Right cardiac atrium (tissue), 5 donors: ENCODE data around the gene MAN1C1. TPM values are rescaled to one million over a fixed set of nuclear protein-coding genes. Genes with fewer than 3 reads are reported as not detected.

Experiments used
- ATAC-seq, 2 donors: fragments of 200-7000 bp; cut with Tn5 transposase; one replicate each; pipeline versions ENCODE4 v1.8.0 to v1.9.1; 2020; ENCODE audit warnings: moderate library complexity in 2 of 2, mild to moderate bottlenecking in 1 of 2
- DNase-seq, 3 donors: peaks; one replicate each; pipeline ENCODE4 v3.0.0-alpha.2; 2020
- H3K27ac ChIP-seq: one replicate; pipeline ENCODE4 v1.5.1; 2013; ENCODE audit warnings: mild to moderate bottlenecking, low read length, control low read depth, moderate library complexity
- H3K27me3 ChIP-seq: one replicate; pipeline ENCODE4 v1.6.1; 2013; ENCODE audit not compliant: control insufficient read depth, insufficient read depth
- H3K4me1 ChIP-seq: one replicate; pipeline ENCODE4 v1.6.1; 2013; ENCODE audit warnings: low read length; ENCODE audit not compliant: control insufficient read depth, insufficient read depth
- H3K4me3 ChIP-seq: one replicate; pipeline ENCODE4 v1.5.1; 2013; ENCODE audit warnings: low read length, control low read depth
- H3K9me3 ChIP-seq: one replicate; pipeline ENCODE4 v1.6.1; 2013; ENCODE audit warnings: low read length; ENCODE audit not compliant: control insufficient read depth
- WGBS: extraction: QIAGEN DNeasy Blood & Tissue Kit; methylation state at CpG from one replicate; pipeline ENCODE4 v1.1.7; 2013; 5-methylcytosine and 5-hydroxymethylcytosine counted together
- intact Hi-C, 4 donors: fragments of 100-400 bp; cut with DNase I; formaldehyde crosslinking; loops; one replicate each; pipeline versions ENCODE4 v1.11.0 to v1.14.0; 2022 to 2023
- polyA plus RNA-seq: library from polyadenylated mRNA; stranded (reverse); fragments of 200-250 nt; gene quantifications from one replicate; pipeline ENCODE4 v1.2.3, GENCODE V29; 2013
- total RNA-seq, 4 donors: library from RNA; stranded (reverse); fragmentation: NEBNext Ultra II Directional; extraction: Animal tissue kit (Norgen Biotek cat#: 25700); gene quantifications; one replicate each; pipeline ENCODE4 v1.2.1, GENCODE V29; 2021
- donor health status: healthy with polysubstance abuse.
- donor health status: DM: no; HTN: yes; CAD: no.
- donor health status: DM: no; HTN: no; CAD: no.
- donor health status: DM: no; HTN: yes; CAD: no; lungs with severe emphysema.
- donor health status: DM: yes; HTN: yes; CAD: no.

MAN1C1 gene
- total and polyA plus RNA-seq, 5 donors = 9.1 to 15.7 (median 11.7) TPM

DNA sequence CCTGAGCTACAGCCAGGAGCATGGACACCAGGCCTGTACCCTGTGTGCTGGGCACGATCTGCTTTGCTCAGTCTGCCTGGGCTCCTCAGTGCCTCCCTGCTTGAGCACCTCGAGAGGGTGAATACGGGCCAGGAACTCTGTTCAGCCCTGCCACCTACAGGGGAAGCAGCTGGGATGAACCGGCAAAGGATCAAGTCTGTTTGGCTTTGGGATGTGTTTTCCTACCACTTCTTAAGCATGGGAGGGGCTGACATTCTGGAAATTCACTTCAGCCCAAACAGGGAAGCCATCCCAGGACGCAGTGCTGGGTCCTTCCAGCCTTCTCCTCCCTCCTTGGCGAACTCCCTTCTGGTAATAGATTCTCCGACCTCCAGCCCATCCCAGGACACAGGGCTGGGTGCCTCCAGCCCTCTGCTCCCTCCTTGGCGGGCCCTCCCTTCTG lies 127.6 kb downstream of the MAN1C1 start:
- peak; percentile 71 to 86 (median 83) for DNase-seq
- ATAC-seq = peak; percentile 84 to 87
- intact Hi-C loops = loop anchor here in 2 of 4 donors (5.0 kb wide), 2 partner anchors 47 to 127 kb away; partner anchors contain the start of gene MAN1C1 (in 2 of the 2)
- Histone ChIP-seq H3K4me3 (no peak overlapping the region), H3K9me3 (no peaks in the 10 kb centered on the region), H3K4me1 (peaks cover 14% of the 10 kb centered on the region), H3K27me3 (no peaks in the 10 kb centered on the region), H3K27ac (peak overlapping the region; percentile 99)
- WGBS = 24% methylated on average over 8 of the region's 8 CpGs

DNA sequence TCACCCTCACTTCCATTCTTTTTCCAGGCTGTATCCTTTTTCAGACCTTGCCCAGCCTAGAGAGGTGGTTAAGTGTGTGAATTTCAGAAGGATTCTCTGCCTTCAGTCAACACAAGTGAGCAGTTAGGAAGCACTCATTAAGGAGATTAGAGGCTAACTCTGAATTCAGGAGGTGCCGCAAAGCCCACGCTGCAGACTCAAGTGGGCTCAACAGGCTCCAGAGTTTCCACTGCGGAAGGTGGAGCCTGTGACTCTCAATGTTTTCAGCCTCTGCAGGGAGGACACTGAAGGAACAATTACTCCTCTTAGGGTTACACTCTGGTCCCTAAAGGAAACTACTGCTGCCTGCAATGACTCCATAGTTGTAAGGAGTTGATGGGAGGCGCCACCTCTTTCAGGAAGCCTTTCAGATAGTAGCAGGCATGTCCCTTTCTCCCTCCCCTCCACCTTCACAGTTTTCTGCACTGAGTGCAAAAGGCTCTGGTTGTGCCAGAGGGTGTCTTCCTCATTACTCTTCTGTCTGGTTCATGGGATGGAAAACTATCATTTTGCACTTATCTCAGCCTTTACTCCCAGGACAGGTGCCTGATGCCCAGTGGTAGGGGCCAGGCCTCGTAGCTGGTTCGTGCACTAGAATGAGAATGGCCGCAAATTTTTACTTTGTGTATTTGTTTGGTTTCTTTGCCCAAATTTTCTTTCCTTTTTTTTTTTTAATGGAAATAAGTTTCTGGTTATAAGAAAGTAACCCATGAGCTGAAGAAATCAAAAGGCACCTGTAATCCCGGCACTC lies 128.2 kb downstream of the MAN1C1 start:
- WGBS = 85% methylated on average over 8 of the region's 8 CpGs
- intact Hi-C loops = loop anchor here in 2 of 4 donors (5.0 kb wide), 2 partner anchors 48 to 128 kb away; partner anchors contain the start of gene MAN1C1 (in 2 of the 2)
- H3K4me1 ChIP-seq = peaks cover 14% of the 10 kb centered on the region
- no peak for ATAC-seq
- H3K27me3 ChIP-seq = no peaks in the 10 kb centered on the region
- peak in 1 of 3 donors; percentile 17 for DNase-seq
- H3K9me3 ChIP-seq = no peaks in the 10 kb centered on the region
- peak overlapping the region; percentile 99 for H3K27ac ChIP-seq
- no peak overlapping the region for H3K4me3 ChIP-seq

DNA sequence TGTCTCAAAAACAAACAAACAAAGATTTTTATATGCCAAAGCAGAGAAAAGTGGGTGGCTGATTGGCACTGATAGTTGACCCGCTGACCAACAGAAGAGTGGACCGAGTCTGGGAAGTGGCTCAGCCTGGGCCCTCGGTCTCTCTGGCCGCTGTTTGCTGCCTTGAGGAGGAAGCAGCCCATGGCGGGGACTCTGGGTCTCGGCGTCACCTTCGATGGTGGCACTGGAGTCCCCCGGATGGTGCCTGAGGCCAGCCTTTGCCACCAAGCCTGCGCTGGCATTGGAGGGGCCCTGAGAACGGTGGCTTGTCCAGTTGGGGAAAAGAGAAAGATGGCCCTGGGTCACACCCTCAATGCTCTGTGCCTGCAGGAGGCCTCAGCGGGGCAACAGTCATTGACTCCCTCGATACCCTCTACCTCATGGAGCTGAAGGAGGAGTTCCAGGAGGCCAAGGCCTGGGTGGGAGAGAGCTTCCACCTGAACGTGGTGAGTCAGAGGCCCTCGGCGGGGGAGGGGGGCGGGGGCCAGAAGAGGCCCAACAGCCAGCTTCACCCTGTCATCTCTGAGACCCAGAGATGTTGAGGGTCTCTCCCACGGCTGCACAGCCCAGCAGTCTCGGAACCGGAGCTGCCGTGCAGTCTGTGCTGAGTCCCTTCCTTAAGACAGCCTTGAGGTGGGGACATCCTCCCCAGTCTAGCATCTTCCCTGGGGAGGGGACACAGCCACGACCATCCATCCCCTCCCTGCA lies 129.9 kb downstream of the MAN1C1 start:
- Histone ChIP-seq H3K4me3 (no peak overlapping the region), H3K9me3 (no peaks in the 10 kb centered on the region), H3K27me3 (no peaks in the 10 kb centered on the region), H3K4me1 (peaks cover 14% of the 10 kb centered on the region), H3K27ac (no peak overlapping the region)
- intact Hi-C loops = no loop called here
- no peak for ATAC-seq
- DNase-seq = peak in 1 of 3 donors; percentile 43
- 94% methylated on average over 22 of the region's 22 CpGs for WGBS

DNA sequence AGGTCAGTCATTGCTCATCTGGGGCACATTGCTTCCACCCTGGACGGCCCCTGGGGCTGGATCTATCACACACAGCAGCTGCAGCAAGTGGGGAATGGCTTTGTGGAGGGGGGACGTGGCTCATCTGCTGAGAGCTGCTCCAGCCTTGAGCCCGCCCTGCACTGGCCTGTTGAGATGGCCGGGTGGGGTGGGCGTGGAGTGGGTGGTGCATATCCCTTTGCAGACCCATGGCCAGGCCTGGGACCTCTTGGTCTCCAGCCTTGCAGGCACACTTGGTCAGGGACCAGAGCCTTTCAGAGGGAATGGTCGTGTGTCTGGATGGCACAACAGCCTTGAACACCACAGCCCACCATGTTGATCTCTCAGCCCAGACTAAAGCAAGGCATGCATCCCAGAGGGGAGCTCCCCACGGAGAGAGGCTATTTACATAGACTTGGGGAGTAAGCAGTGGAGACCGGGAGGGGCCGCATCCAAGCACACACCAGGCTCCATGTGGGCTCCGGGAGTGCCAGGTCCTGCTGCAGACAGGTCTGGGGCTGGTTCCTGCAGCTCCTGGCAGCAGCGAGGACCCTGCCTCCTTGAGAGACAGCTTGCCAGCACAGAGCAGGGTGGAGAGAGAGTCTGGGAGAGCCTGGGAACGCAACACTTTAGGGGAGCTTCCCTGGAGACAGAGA lies 130.6 kb downstream of the MAN1C1 start:
- DNase-seq = peak in 1 of 3 donors; percentile 45
- intact Hi-C loops = no loop called here
- 86% methylated on average over 12 of the region's 12 CpGs for WGBS

DNA sequence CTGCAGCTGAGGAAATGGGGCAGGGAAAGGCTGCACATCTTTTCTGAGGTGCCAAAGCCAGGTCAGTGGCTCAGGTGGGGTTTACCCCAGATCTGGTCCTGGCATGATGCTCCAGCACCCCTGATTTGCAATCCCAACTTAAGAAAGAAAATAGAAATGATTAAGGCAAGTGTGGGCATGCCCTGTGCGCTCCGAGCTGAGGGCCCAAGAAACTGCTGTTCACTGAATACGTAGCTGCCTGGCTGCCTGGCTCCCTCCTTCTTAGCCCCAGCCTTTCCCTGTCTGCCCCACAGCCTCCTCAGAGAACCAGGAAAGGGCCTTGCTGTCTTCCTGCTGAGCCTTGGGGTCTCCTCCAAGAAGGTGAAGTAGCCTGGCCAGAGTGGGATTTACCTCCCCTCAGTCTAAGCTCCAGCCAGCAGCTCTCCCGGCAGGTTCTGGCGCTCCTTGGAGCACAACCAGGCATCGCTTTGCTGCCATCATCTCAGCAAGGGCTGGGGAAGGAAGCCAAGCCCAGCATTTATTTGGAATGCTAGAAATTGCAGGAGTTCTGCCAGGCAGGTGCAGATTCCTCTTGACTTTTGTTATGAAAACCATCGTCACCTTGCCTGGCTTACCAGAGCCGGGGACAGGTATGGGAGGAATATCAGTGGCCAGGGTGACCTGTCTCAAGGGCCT lies 132.1 kb downstream of the MAN1C1 start:
- no peak overlapping the region for H3K27ac ChIP-seq
- ATAC-seq (no peak), DNase-seq (no peak)
- WGBS = 93% methylated on average over 8 of the region's 8 CpGs
- peaks cover 8% of the 10 kb centered on the region for H3K4me1 ChIP-seq
- no peaks in the 10 kb centered on the region for H3K27me3 ChIP-seq
- H3K9me3 ChIP-seq = no peaks in the 10 kb centered on the region
- H3K4me3 ChIP-seq = no peak overlapping the region
- intact Hi-C loops = no loop called here

More for the DNA sequence above, 130.6 kb downstream of the MAN1C1 start:
- no peaks in the 10 kb centered on the region for H3K27me3 ChIP-seq
- no peak overlapping the region for H3K4me3 ChIP-seq
- H3K9me3 ChIP-seq = no peaks in the 10 kb centered on the region
- no peak for ATAC-seq
- no peak overlapping the region for H3K27ac ChIP-seq
- peaks cover 14% of the 10 kb centered on the region for H3K4me1 ChIP-seq

DNA sequence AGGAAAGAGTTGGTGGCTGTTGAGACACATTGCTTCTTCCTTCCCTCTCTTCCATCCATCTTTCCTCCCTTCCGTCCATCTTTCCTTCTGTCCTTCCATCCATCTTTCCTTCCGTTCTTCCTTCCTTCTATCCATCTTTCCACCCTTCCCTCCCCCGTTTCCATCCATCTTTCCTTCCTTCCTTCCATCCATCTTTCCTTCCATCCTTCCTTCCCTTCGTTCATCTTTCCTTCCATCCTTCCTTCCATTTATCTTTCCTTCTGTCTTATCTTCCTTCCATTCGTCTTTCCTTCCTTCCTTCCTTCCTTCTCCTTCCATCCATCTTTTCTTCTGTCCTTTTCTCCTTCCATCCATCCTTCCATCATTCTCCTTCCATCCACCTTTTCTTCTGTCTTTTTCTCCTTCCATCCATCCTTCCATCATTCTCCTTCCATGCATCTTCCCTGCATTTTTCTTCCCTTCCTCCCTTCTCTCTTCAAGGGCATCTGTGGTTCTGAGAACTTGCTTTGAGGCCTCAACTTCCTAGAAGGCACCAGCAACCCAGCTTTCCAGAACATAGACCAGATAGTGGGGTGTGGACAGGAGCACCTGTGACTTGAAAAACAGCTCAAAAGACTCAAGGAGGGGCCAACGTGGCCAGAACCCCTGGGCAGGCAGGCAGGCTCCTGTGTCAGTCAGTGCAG lies 134.5 kb downstream of the MAN1C1 start:
- Histone ChIP-seq H3K9me3 (no peaks in the 10 kb centered on the region), H3K27ac (no peak overlapping the region), H3K27me3 (no peaks in the 10 kb centered on the region), H3K4me1 (no peaks in the 10 kb centered on the region), H3K4me3 (no peak overlapping the region)
- no peak for DNase-seq
- intact Hi-C loops = no loop called here
- no peak for ATAC-seq
- WGBS = 88% methylated on average over 6 of the region's 6 CpGs

DNA sequence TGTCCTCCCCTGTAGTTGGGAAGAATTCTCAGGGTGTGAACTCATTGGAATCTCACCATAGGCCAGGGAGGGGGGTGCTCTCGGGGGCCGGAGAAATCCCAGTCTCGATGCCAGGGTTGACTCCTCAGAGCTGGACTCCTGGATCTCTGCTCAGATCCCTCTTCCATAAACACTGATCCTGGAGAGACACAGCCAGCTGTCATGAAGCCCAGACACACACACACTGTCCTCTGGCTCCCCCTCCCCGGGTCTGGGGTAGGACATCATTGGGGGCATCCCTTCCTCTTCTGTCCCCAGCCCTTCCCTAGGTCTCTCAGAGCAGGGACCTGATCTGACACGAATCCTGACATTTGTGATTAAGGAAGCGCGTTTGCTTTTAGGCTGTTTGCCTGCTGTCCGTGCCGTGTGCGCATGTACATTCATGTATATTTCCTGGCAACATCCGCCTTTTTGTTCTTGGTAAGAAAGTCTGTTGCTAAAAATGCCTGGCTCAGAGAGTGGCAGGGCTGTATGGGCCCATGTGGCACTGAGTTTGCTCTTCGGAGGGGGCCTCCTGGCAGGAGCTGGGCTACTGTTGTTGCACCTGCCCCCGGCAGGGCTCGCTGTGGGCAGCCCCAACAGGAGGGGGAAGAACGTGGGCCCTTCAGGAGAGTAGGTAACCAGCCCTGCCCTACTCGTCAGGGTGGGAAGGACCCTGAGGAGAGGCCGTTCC lies 138.0 kb downstream of the MAN1C1 start:
- H3K4me3 ChIP-seq = no peak overlapping the region
- no peak overlapping the region for H3K27ac ChIP-seq
- no peaks in the 10 kb centered on the region for H3K9me3 ChIP-seq
- ATAC-seq = peak in 1 of 2 donors; percentile 34
- no peaks in the 10 kb centered on the region for H3K4me1 ChIP-seq
- 63% methylated on average over 17 of the region's 17 CpGs for WGBS
- intact Hi-C loops = no loop called here
- H3K27me3 ChIP-seq = no peaks in the 10 kb centered on the region
- DNase-seq = no peak

DNA sequence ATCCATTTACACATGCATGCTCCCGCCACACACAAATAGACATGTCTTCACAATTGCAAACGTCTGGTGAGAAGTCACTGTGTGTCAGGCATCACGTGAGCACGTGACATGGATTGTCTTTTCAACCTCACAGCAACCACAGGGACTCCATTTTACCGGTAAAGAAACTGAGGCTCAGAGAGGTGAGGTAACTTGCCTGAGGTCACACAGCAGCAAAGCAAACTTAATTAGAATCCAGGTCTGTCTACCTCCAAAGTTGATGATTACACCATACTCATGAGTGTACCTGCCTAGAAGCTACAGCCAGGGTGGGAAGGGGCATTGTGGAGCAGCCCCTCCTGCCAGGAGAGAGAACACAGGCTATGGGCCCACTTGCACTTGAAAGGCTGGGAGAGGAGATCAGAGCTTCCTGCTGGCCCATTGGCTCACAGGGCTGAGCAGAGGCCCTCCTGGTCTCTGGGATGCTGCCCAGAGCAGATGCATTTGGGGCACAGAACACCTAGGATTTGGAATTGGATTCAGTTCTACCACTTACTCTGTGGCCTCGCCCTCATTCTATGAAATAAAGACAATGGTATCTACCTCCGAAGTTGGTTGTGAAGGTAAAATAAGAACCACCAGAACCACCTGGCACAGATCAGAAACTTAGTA lies 139.0 kb downstream of the MAN1C1 start:
- Histone ChIP-seq H3K27me3 (no peaks in the 10 kb centered on the region), H3K4me1 (no peaks in the 10 kb centered on the region), H3K9me3 (no peaks in the 10 kb centered on the region), H3K27ac (no peak overlapping the region), H3K4me3 (no peak overlapping the region)
- intact Hi-C loops = no loop called here
- WGBS = 92% methylated on average over 7 of the region's 7 CpGs
- DNase-seq = no peak
- no peak for ATAC-seq

DNA sequence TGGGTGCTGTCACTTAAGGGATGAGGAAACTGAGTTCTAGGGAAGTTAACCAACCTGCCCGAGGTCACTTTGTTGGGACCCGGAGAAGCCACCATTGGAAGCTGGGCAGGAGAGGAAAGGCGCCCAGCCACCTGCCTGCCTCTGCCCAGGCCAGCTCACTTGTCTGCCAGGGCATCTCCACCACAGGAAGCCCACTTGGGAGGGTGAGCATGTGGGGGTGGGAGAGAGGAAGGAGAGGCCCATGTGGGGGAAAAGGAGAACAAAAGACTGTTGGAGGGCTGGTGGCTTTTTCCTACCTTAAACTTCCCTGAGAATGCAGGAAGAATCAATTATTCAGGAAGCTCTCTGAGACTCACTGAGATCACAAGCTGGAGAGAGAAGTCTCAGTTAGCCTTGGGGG lies 139.6 kb downstream of the MAN1C1 start:
- DNase-seq (no peak), ATAC-seq (no peak)
- no peaks in the 10 kb centered on the region for H3K27me3 ChIP-seq
- H3K27ac ChIP-seq = no peak overlapping the region
- no peaks in the 10 kb centered on the region for H3K4me1 ChIP-seq
- intact Hi-C loops = no loop called here
- H3K9me3 ChIP-seq = no peaks in the 10 kb centered on the region
- 81% methylated on average over 3 of the region's 3 CpGs for WGBS
- no peak overlapping the region for H3K4me3 ChIP-seq
